Renal pelvis (tissue), 12 donors: ENCODE data around the gene RAP1B. TPM values are rescaled to one million over a fixed set of nuclear protein-coding genes. Genes with fewer than 3 reads are reported as not detected.

Experiments used
- DNase-seq: peaks from one replicate; pipeline ENCODE4 v3.0.0-alpha.2; 2013
- long read RNA-seq, 16 experiments: transcript quantifications; one replicate each; lab custom pipeline, GENCODE V29; 2026
- polyA plus RNA-seq, 3 donors: library from polyadenylated mRNA; unstranded; fragments of 120-200 nt; gene quantifications; one replicate each; pipeline ENCODE4 v1.2.1, GENCODE V29; 2013; ENCODE audit not compliant: insufficient read length in 3 of 3

RAP1B gene
- polyA plus RNA-seq, result 100 to 1,000 TPM; 155 to 166 (median 166) TPM
- long read RNA-seq, donor 1, full-length matches to known transcripts, result 48 of 66 reads
- long read RNA-seq, donor 1, partial matches to known transcripts, result 18 of 66 reads
- long read RNA-seq, donor 1, other reads (novel, unspliced or antisense), result 0 of 66 reads
- long read RNA-seq, donor 2, full-length matches to known transcripts, result 46 of 82 reads
- long read RNA-seq, donor 2, partial matches to known transcripts, result 36 of 82 reads
- long read RNA-seq, donor 2, other reads (novel, unspliced or antisense), result 0 of 82 reads
- long read RNA-seq, donor 3, full-length matches to known transcripts, result 45 of 88 reads
- long read RNA-seq, donor 3, partial matches to known transcripts, result 43 of 88 reads
- long read RNA-seq, donor 3, other reads (novel, unspliced or antisense), result 0 of 88 reads
- long read RNA-seq, donor 4, full-length matches to known transcripts, result 30 of 37 reads
- long read RNA-seq, donor 4, partial matches to known transcripts, result 7 of 37 reads
- long read RNA-seq, donor 4, other reads (novel, unspliced or antisense), result 0 of 37 reads
- long read RNA-seq, donor 5, full-length matches to known transcripts, result 21 of 21 reads
- long read RNA-seq, donor 5, partial matches to known transcripts, result 0 of 21 reads
- long read RNA-seq, donor 5, other reads (novel, unspliced or antisense), result 0 of 21 reads
- long read RNA-seq, donor 6, full-length matches to known transcripts, result 30 of 30 reads
- long read RNA-seq, donor 6, partial matches to known transcripts, result 0 of 30 reads
- long read RNA-seq, donor 6, other reads (novel, unspliced or antisense), result 0 of 30 reads
- long read RNA-seq, donor 7, full-length matches to known transcripts, result 50 of 56 reads
- long read RNA-seq, donor 7, partial matches to known transcripts, result 6 of 56 reads
- long read RNA-seq, donor 7, other reads (novel, unspliced or antisense), result 0 of 56 reads
- long read RNA-seq, donor 8, full-length matches to known transcripts, result 35 of 35 reads
- long read RNA-seq, donor 8, partial matches to known transcripts, result 0 of 35 reads
- long read RNA-seq, donor 8, other reads (novel, unspliced or antisense), result 0 of 35 reads
- long read RNA-seq, donor 9, full-length matches to known transcripts, result 64 of 73 reads
- long read RNA-seq, donor 9, partial matches to known transcripts, result 9 of 73 reads
- long read RNA-seq, donor 9, other reads (novel, unspliced or antisense), result 0 of 73 reads
- long read RNA-seq, donor 10, full-length matches to known transcripts, result 41 of 46 reads
- long read RNA-seq, donor 10, partial matches to known transcripts, result 5 of 46 reads
- long read RNA-seq, donor 10, other reads (novel, unspliced or antisense), result 0 of 46 reads
- long read RNA-seq, donor 11, full-length matches to known transcripts, result 33 of 33 reads
- long read RNA-seq, donor 11, partial matches to known transcripts, result 0 of 33 reads
- long read RNA-seq, donor 11, other reads (novel, unspliced or antisense), result 0 of 33 reads
- long read RNA-seq, donor 12, full-length matches to known transcripts, result 56 of 94 reads
- long read RNA-seq, donor 12, partial matches to known transcripts, result 38 of 94 reads
- long read RNA-seq, donor 12, other reads (novel, unspliced or antisense), result 0 of 94 reads
- long read RNA-seq, donor 13, full-length matches to known transcripts, result 15 of 21 reads
- long read RNA-seq, donor 13, partial matches to known transcripts, result 6 of 21 reads
- long read RNA-seq, donor 13, other reads (novel, unspliced or antisense), result 0 of 21 reads
- long read RNA-seq, donor 14, result 0 reads
- long read RNA-seq, donor 15, full-length matches to known transcripts, result 60 of 71 reads
- long read RNA-seq, donor 15, partial matches to known transcripts, result 11 of 71 reads
- long read RNA-seq, donor 15, other reads (novel, unspliced or antisense), result 0 of 71 reads
- long read RNA-seq, donor 16, full-length matches to known transcripts, result 44 of 56 reads
- long read RNA-seq, donor 16, partial matches to known transcripts, result 7 of 56 reads
- long read RNA-seq, donor 16, other reads (novel, unspliced or antisense), result 5 of 56 reads

GRCh38 chr12:68610370-68611093, at the start of gene RAP1B:
Gene RAP1B (plus strand): TSS chr12:68610899. CDS start chr12:68648725, 37,826 bp downstream.
- DNase-seq, result peak; percentile 90

- no peak for DNase-seq
Observed at GRCh38 chr12:68561830-68562229, 48.9 kb upstream of the RAP1B start.

GRCh38 chr12:68564166-68564565, 46.5 kb upstream of the RAP1B start:
- DNase-seq, result no peak

GRCh38 chr12:68565391-68565903, 45.3 kb upstream of the RAP1B start:
- no peak for DNase-seq

- DNase-seq, result no peak
Observed at GRCh38 chr12:68568922-68569569, 41.7 kb upstream of the RAP1B start.

GRCh38 chr12:68572661-68573060, 38.0 kb upstream of the RAP1B start:
- DNase-seq, result no peak

- DNase-seq, result no peak
Observed at GRCh38 chr12:68573406-68573805, 37.3 kb upstream of the RAP1B start.

GRCh38 chr12:68577949-68578348, 32.8 kb upstream of the RAP1B start:
- DNase-seq, result no peak

- no peak for DNase-seq
Observed at GRCh38 chr12:68578765-68579164, 31.9 kb upstream of the RAP1B start.

- no peak for DNase-seq
Observed at GRCh38 chr12:68579254-68579653, 31.4 kb upstream of the RAP1B start.

GRCh38 chr12:68580911-68581310, 29.8 kb upstream of the RAP1B start:
- no peak for DNase-seq

- no peak for DNase-seq
Observed at GRCh38 chr12:68581926-68582325, 28.8 kb upstream of the RAP1B start.

GRCh38 chr12:68585966-68586365, 24.7 kb upstream of the RAP1B start:
- no peak for DNase-seq

- DNase-seq, result no peak
Observed at GRCh38 chr12:68587448-68587873, 23.2 kb upstream of the RAP1B start.

- no peak for DNase-seq
Observed at GRCh38 chr12:68589194-68589593, 21.5 kb upstream of the RAP1B start.

- peak; percentile 30 for DNase-seq
Observed at GRCh38 chr12:68591734-68592418, 18.8 kb upstream of the RAP1B start.

GRCh38 chr12:68595241-68595640, 15.5 kb upstream of the RAP1B start:
- no peak for DNase-seq

GRCh38 chr12:68601767-68602166, 8.9 kb upstream of the RAP1B start:
- DNase-seq, result no peak
